ENCODE results near the gene EVC2. TPM values are rescaled to one million over a fixed set of nuclear protein-coding genes. Genes with fewer than 3 reads are reported as not detected.

EVC2 gene
- total and polyA plus RNA-seq, 5 experiments from 2014 or later: 0.11 to 0.20 TPM; not detected in 3

DNA sequence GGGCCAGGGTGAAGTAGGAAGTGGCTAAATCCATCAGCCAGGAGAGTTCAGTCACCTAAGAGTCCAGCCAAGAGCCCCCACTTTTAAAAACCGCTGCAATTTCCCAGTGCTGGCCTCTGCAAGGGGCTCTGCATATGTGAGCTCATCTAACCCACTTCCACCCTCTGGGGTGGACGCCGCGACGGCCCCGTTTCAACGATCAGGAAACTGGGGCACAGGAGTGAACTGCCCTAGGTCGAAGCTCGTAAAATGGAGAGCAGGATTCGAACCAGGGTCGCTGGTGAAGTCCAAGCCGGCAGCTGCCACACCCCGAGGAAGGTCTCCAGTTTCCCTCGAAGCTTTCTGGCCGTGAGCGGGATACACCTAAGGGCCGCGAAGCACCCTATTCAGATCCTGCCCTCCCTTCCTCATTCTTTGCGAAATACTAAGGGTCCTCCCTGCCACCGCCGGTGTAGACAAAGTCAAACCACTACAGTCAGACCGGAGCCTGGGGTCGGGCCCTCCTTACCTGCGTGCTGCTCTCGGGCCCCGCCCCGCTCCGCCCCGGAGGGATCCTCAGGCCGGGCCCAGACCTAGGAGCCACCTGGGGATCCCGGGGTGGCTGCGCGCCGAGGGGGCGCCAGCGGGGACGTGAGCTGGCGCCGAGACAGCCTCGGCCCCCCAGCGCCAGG, 446 bp downstream of the EVC2 start:
- Mint-ChIP-seq H3K4me1 (peaks cover 10 to 30% (median 18%) of the 10 kb centered on the region in 4 donors), H3K4me3 (peak overlapping the region in 5 of 10 donors; percentile 23 to 64 (median 36)), H3K9me3 (peaks cover 0 to 19% (median 5%) of the 10 kb centered on the region in 9 donors), H3K27ac (no peak overlapping the region), H3K36me3 (peaks cover 0 to 12% (median 4%) of the 10 kb centered on the region in 3 donors), H3K27me3 (peaks cover 25 to 70% (median 52%) of the 10 kb centered on the region in 5 donors)
- ATAC-seq (no peak), DNase-seq (no peak)
- POLR2A ChIA-PET: no interaction called here

GRCh38 chr4:5707366-5707765, 993 bp downstream of the EVC2 start:
- POLR2A ChIA-PET: no interaction called here
- H3K27ac Mint-ChIP-seq: no peak overlapping the region
- H3K4me1 Mint-ChIP-seq: peaks cover 10 to 30% (median 18%) of the 10 kb centered on the region in 4 donors
- ATAC-seq (no peak), DNase-seq (peak in 1 of 10 donors; percentile 43)
- H3K36me3 Mint-ChIP-seq: peaks cover 0 to 11% (median 4%) of the 10 kb centered on the region in 3 donors
- peaks cover 22 to 69% (median 50%) of the 10 kb centered on the region in 5 donors for H3K27me3 Mint-ChIP-seq
- H3K9me3 Mint-ChIP-seq: peaks cover 0 to 15% (median 5%) of the 10 kb centered on the region in 9 donors
- peak overlapping the region in 6 of 10 donors; percentile 18 to 64 (median 25) for H3K4me3 Mint-ChIP-seq

DNA sequence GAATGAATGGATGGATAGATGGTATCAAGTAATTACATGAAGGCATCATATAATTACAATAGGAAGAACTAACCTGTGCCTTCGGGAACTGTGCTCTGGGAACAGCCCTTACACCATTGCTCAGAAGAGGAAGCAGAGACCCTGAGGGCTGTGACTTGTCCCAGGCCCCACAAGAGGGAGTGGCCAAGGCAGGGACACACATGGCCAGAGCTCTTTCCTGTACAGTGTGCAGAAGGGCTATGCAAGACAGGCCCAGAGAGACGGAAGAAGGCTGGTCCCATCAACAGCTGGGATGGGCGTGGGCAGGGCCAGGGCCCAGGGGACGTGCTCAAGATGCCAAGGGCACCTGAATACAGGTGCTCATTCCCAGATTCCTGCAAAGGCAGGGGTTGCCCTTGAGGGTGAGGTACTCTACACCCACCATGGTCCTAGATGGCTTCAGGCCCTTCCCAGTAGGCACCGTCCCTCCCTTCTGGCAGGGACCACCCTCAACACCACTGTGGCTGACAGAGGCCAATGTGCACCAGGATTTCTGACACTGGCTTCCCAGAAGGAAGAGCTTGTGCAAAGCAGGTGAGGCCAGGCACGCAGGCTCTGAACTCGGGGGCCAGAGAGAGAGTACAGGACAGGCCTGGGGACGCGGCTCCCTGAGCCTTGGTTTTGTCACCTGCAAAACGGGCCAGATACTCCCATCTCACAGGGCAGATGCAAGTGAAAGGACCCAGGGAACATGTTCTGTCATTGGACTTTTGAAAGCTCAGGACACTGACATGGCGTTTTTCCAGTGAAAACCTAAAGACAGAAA, 1.7 kb downstream of the EVC2 start:
- Mint-ChIP-seq H3K36me3 (peaks cover 0 to 14% (median 4%) of the 10 kb centered on the region in 3 donors), H3K9me3 (peaks cover 0 to 20% (median 5%) of the 10 kb centered on the region in 9 donors), H3K4me3 (peak overlapping the region in 5 of 10 donors; percentile 20 to 64 (median 27)), H3K27me3 (peaks cover 22 to 69% (median 50%) of the 10 kb centered on the region in 5 donors), H3K27ac (no peak overlapping the region), H3K4me1 (peaks cover 9 to 30% (median 18%) of the 10 kb centered on the region in 4 donors)
- ATAC-seq: no peak
- POLR2A ChIA-PET: no interaction called here
- peak in 1 of 10 donors; percentile 28 for DNase-seq

GRCh38 chr4:5705647-5706320, 2.6 kb downstream of the EVC2 start:
- no peak overlapping the region for H3K27ac Mint-ChIP-seq
- no peak overlapping the region for H3K4me3 Mint-ChIP-seq

DNA sequence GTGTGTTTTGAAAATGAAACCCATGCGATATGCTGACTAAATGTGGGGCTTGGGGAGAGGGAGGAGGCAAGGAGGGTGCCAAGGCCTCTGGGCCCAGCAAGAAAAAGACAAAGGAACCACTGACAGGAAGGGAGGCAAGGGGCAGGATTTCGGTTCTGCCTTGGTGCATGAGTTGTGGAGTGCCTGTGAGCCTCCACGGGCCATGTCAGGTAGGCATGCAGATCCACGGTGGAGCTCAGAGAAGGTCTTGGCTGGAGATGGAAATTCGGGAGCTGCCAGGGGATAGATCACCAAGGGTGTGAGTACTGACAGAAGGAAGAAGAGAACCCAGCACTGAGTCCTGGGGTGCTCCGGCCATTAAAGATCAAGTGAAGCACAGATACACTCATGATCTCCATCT, 4.1 kb downstream of the EVC2 start:
- H3K27me3 Mint-ChIP-seq: peaks cover 14 to 62% (median 41%) of the 10 kb centered on the region in 5 donors
- DNase-seq: no peak
- H3K4me1 Mint-ChIP-seq: peaks cover 5 to 17% (median 10%) of the 10 kb centered on the region in 4 donors
- H3K4me3 Mint-ChIP-seq: no peak overlapping the region
- no peak for ATAC-seq
- H3K27ac Mint-ChIP-seq: no peak overlapping the region
- POLR2A ChIA-PET: no interaction called here
- H3K9me3 Mint-ChIP-seq: peaks cover 0 to 23% (median 10%) of the 10 kb centered on the region in 9 donors
- H3K36me3 Mint-ChIP-seq: peaks cover 0 to 9% (median 0%) of the 10 kb centered on the region in 3 donors

More at GRCh38 chr4:5705647-5706320, 2.6 kb downstream of the EVC2 start:
- Mint-ChIP-seq H3K36me3 (peaks cover 0 to 13% (median 4%) of the 10 kb centered on the region in 3 donors), H3K9me3 (peaks cover 0 to 23% (median 6%) of the 10 kb centered on the region in 9 donors), H3K27me3 (peaks cover 24 to 73% (median 54%) of the 10 kb centered on the region in 5 donors), H3K4me1 (peaks cover 9 to 28% (median 17%) of the 10 kb centered on the region in 4 donors)
- no peak for DNase-seq
- POLR2A ChIA-PET: no interaction called here
- no peak for ATAC-seq

- ATAC-seq: no peak
- Mint-ChIP-seq H3K36me3 (peaks cover 0 to 9% (median 0%) of the 10 kb centered on the region in 3 donors), H3K27me3 (peaks cover 14 to 57% (median 41%) of the 10 kb centered on the region in 5 donors), H3K4me3 (no peak overlapping the region), H3K4me1 (peaks cover 5 to 17% (median 10%) of the 10 kb centered on the region in 4 donors), H3K9me3 (peaks cover 0 to 23% (median 10%) of the 10 kb centered on the region in 9 donors), H3K27ac (no peak overlapping the region)
- no peak for DNase-seq
- POLR2A ChIA-PET: no interaction called here
These were observed 4.5 kb downstream of the EVC2 start for GRCh38 chr4:5703831-5704230.

DNA sequence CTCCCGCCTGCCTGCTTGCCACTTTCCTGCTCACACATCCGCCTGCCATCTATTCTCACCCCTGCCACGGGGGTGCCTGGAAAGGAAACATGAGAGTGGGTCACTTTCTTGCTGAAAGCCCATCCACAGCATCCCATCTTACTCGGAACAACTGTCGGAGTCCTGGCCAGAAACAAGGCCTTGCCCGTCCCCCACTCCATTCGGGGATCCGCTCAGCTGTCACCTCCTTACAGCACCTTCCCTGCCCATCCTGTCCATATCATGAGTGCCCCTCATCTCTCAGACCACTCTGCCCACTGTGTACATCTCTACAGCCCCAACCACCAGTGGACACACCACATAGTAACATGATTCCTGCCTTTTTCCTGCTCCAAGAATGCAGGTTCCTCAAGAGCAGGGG, 6.4 kb downstream of the EVC2 start:
- POLR2A ChIA-PET: no interaction called here
- H3K4me1 Mint-ChIP-seq: peaks cover 0 to 8% (median 3%) of the 10 kb centered on the region in 4 donors
- peaks cover 0 to 9% (median 0%) of the 10 kb centered on the region in 3 donors for H3K36me3 Mint-ChIP-seq
- DNase-seq (no peak), ATAC-seq (no peak)
- H3K9me3 Mint-ChIP-seq: peaks cover 0 to 23% (median 10%) of the 10 kb centered on the region in 9 donors
- H3K27ac Mint-ChIP-seq: no peak overlapping the region
- no peak overlapping the region for H3K4me3 Mint-ChIP-seq
- peaks cover 7 to 46% (median 33%) of the 10 kb centered on the region in 5 donors for H3K27me3 Mint-ChIP-seq

DNA sequence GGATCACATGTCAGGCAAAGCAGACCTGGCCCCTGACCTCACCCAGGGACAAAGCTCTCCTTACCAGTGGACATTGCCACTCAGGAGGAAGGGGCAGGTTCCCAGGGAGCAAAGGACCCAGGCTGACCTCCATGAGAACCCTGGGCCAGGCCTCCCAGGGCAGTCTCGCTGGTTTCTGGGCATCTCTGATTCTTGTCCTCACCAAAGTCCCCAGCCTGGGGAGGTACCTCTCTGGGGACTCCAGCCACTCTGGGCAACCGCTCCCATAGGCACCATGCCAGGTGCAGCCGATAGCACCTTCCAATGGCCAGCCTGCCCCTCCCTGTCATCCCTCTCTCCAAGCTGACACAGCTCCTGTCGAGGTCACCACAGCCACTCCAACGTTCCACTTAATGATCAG, 7.9 kb downstream of the EVC2 start:
- Mint-ChIP-seq H3K9me3 (peaks cover 0 to 23% (median 10%) of the 10 kb centered on the region in 9 donors), H3K27me3 (peaks cover 3 to 38% (median 25%) of the 10 kb centered on the region in 5 donors), H3K27ac (no peak overlapping the region), H3K4me1 (no peaks in the 10 kb centered on the region), H3K4me3 (no peak overlapping the region), H3K36me3 (peaks cover 0 to 9% (median 0%) of the 10 kb centered on the region in 3 donors)
- no peak for DNase-seq
- no peak for ATAC-seq
- POLR2A ChIA-PET: no interaction called here

- Mint-ChIP-seq H3K27ac (no peak overlapping the region), H3K27me3 (peaks cover 1 to 10% (median 4%) of the 10 kb centered on the region in 5 donors), H3K4me1 (no peaks in the 10 kb centered on the region), H3K9me3 (peaks cover 0 to 7% (median 0%) of the 10 kb centered on the region in 9 donors), H3K36me3 (no peaks in the 10 kb centered on the region), H3K4me3 (no peak overlapping the region)
- DNase-seq (no peak), ATAC-seq (no peak)
- POLR2A ChIA-PET: no interaction called here
These were observed 12.0 kb downstream of the EVC2 start for GRCh38 chr4:5696341-5696740.

- ATAC-seq (no peak), DNase-seq (no peak)
- H3K36me3 Mint-ChIP-seq: no peaks in the 10 kb centered on the region
- H3K4me3 Mint-ChIP-seq: no peak overlapping the region
- no peaks in the 10 kb centered on the region for H3K4me1 Mint-ChIP-seq
- no peaks in the 10 kb centered on the region for H3K27me3 Mint-ChIP-seq
- POLR2A ChIA-PET: no interaction called here
- H3K9me3 Mint-ChIP-seq: peaks cover 0 to 5% (median 0%) of the 10 kb centered on the region in 9 donors
- H3K27ac Mint-ChIP-seq: no peak overlapping the region
These were observed 14.5 kb downstream of the EVC2 start for GRCh38 chr4:5693871-5694270.

- H3K4me1 Mint-ChIP-seq: no peaks in the 10 kb centered on the region
- ATAC-seq: no peak
- DNase-seq: no peak
- H3K9me3 Mint-ChIP-seq: no peaks in the 10 kb centered on the region
- no peak overlapping the region for H3K4me3 Mint-ChIP-seq
- no peak overlapping the region for H3K27ac Mint-ChIP-seq
- H3K36me3 Mint-ChIP-seq: no peaks in the 10 kb centered on the region
- POLR2A ChIA-PET: no interaction called here
- H3K27me3 Mint-ChIP-seq: no peaks in the 10 kb centered on the region
These were observed 16.7 kb downstream of the EVC2 start for GRCh38 chr4:5691491-5692132.

DNA sequence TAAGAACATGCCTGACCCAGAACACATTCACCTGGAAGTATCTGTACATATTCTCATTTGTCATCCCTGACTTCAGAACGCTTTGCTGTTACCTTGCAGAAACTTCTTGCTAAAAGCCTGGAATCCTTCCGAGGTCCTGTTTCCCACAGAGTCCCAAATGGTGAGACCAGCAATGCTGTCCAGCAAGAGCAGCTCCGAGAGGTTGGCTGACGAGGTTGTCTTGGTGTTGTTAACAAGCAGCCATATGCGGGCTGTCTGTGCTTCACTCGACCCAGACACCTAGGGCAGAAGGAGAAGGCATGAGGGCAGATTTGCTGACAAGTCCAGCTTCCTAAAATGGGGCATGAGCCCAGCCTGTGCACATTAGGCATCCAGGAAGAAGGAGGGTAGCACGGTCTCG, 19.3 kb downstream of the EVC2 start:
- H3K9me3 Mint-ChIP-seq: no peaks in the 10 kb centered on the region
- H3K4me3 Mint-ChIP-seq: no peak overlapping the region

More for the DNA sequence above, 19.3 kb downstream of the EVC2 start:
- no peak for DNase-seq
- Mint-ChIP-seq H3K27ac (no peak overlapping the region), H3K36me3 (no peaks in the 10 kb centered on the region), H3K27me3 (no peaks in the 10 kb centered on the region), H3K4me1 (no peaks in the 10 kb centered on the region)
- ATAC-seq: no peak
- POLR2A ChIA-PET: no interaction called here
